Gastrocnemius medialis (tissue), 4 donors: ENCODE data around the gene IFNGR2. TPM values are rescaled to one million over a fixed set of nuclear protein-coding genes. Genes with fewer than 3 reads are reported as not detected.

ENCODE experiments used
- ATAC-seq, 2 donors: fragments of 150-250 bp; one replicate each; pipeline ENCODE4 v1.9.1; 2016
- DNase-seq, 2 donors: peaks; one replicate each; pipeline ENCODE4 v3.0.0-alpha.2; 2019
- H3K27ac ChIP-seq, 4 donors: fragments of 200-600 bp; sonication (generic); 1 replicate in 1 of 4; 2 replicates in 3 of 4; pipeline ENCODE4 v1.5.1; 2016 to 2018; ENCODE audit warnings: mild to moderate bottlenecking in 2 of 4, moderate library complexity in 1 of 4
- H3K27me3 ChIP-seq, 3 donors: fragments of 200-600 bp; sonication (generic) in 2 of 3; 1 replicate in 1 of 3; 2 replicates in 2 of 3; pipeline versions ENCODE4 v1.5.1 to v1.6.0; 2016 to 2019; ENCODE audit warnings: mild to moderate bottlenecking in 1 of 3, moderate library complexity in 1 of 3
- H3K36me3 ChIP-seq, 2 donors: fragments of 200-600 bp; sonication (generic) in 1 of 2; one replicate each; pipeline ENCODE4 v1.5.1; 2017 to 2018
- H3K4me1 ChIP-seq, 2 donors: fragments of 200-600 bp; sonication (generic) in 1 of 2; one replicate each; pipeline ENCODE4 v1.5.1; 2016 to 2017; ENCODE audit warnings: mild to moderate bottlenecking in 2 of 2
- H3K4me3 ChIP-seq, 4 donors: fragments of 200-600 bp; sonication (generic) in 3 of 4; 1 replicate in 1 of 4; 2 replicates in 3 of 4; pipeline ENCODE4 v1.5.1; 2016 to 2019; ENCODE audit warnings: mild to moderate bottlenecking in 2 of 4
- H3K9me3 ChIP-seq, 3 donors: fragments of 200-600 bp; sonication (generic) in 2 of 3; 1 replicate in 1 of 3; 2 replicates in 2 of 3; pipeline ENCODE4 v1.5.1; 2016 to 2019
- CTCF ChIP-seq, 5 experiments: fragments of 450-650 bp in 3 of 5; fragments of 200-600 bp in 2 of 5; sonication (generic) in 2 of 5; IDR thresholded peaks in 4 of 5; conservative IDR thresholded peaks in 1 of 5; 1 replicate in 4 of 5; 2 replicates in 1 of 5; pipeline ENCODE4 v1.5.1; 2016 to 2019; ENCODE audit warnings: antibody characterized with exemption in 5 of 5, mild to moderate bottlenecking in 3 of 5, moderate library complexity in 3 of 5
- POLR2A ChIP-seq, 2 donors: fragments of 450-650 bp; IDR thresholded peaks; one replicate each; pipeline ENCODE4 v1.6.1; 2017; ENCODE audit warnings: antibody characterized with exemption in 2 of 2, mild to moderate bottlenecking in 2 of 2, moderate library complexity in 2 of 2
- in situ Hi-C, 4 donors: fragments of 200-750 bp; cut with MboI; loops; one replicate each; pipeline versions ENCODE4 v1.15.0 to v1.8.0; 2017; ENCODE audit warnings: low sequenced_read_pairs in 4 of 4
- intact Hi-C: fragments of 100-400 bp; cut with DNase I; formaldehyde crosslinking; loops from one replicate; pipeline ENCODE4 v1.15.1; 2023; ENCODE audit warnings: low total_unique reads
- total RNA-seq, 4 donors: library from RNA; depleted of rRNA; stranded (reverse); fragments of >200 nt; gene quantifications; one replicate each; pipeline versions ENCODE4 v1.1.0 to v1.2.3, GENCODE V29; 2016

IFNGR2 gene
- total RNA-seq, 4 donors from 2014 or later, result 13.9 to 27.6 (median 24.2) TPM

GRCh38 chr21:33430858-33431257 is 27.6 kb downstream of the IFNGR2 start:
- peaks cover 0 to 65% of the 10 kb centered on the region in 2 donors for H3K36me3 ChIP-seq
- no peak for DNase-seq
- H3K27me3 ChIP-seq, result no peaks in the 10 kb centered on the region
- TF ChIP-seq CTCF (IDR thresholded peaks at IDR 0.05 in 4 of 5, conservative IDR thresholded peaks at IDR 0.05 in 1 of 5) (no peak), POLR2A (IDR thresholded peaks at IDR 0.05) (no peak)
- intact Hi-C loops (loop anchor here (10.0 kb wide), 1 partner anchor 46 kb away; no protein-coding TSS in a partner anchor), in situ Hi-C loops (loop anchor here in 2 of 4 donors (25.0 kb wide), 2 partner anchors 94 to 494 kb away; no protein-coding TSS in a partner anchor)
- H3K4me1 ChIP-seq, result peaks cover 14 to 16% of the 10 kb centered on the region in 2 donors
- H3K4me3 ChIP-seq, result no peak overlapping the region
- no peak for ATAC-seq
- H3K9me3 ChIP-seq, result no peaks in the 10 kb centered on the region
- peak overlapping the region in 1 of 4 donors; percentile 36 for H3K27ac ChIP-seq

DNA sequence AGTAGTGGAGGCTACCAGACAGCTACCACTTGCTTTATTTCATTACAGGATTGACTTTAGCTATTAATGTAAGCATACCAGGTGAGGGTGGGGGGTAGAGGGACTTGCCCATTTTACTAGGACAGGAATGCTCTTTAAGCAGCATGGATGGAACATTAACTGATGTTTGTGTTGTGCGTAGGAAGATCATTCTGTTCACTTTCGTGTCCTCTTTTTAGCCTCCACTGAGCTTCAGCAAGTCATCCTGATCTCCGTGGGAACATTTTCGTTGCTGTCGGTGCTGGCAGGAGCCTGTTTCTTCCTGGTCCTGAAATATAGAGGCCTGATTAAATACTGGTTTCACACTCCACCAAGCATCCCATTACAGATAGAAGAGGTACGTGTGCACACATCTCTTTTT is 29.3 kb downstream of the IFNGR2 start:
- Histone ChIP-seq H3K4me1 (peaks cover 14 to 16% of the 10 kb centered on the region in 2 donors), H3K27ac (peak overlapping the region in 2 of 4 donors; percentile 70 to 90), H3K9me3 (no peaks in the 10 kb centered on the region), H3K4me3 (no peak overlapping the region), H3K36me3 (peaks cover 0 to 68% of the 10 kb centered on the region in 2 donors), H3K27me3 (no peaks in the 10 kb centered on the region)
- TF ChIP-seq CTCF (IDR thresholded peaks at IDR 0.05 in 4 of 5, conservative IDR thresholded peaks at IDR 0.05 in 1 of 5), result no peak
- no peak for TF ChIP-seq POLR2A (IDR thresholded peaks at IDR 0.05)
- no peak for ATAC-seq
- DNase-seq, result no peak
- in situ Hi-C loops (loop anchor here in 2 of 4 donors (25.0 kb wide), 2 partner anchors 95 to 495 kb away; no protein-coding TSS in a partner anchor), intact Hi-C loops (loop anchor here (10.0 kb wide), 1 partner anchor 48 kb away; no protein-coding TSS in a partner anchor)

GRCh38 chr21:33433001-33433400 is 29.8 kb downstream of the IFNGR2 start:
- in situ Hi-C loops, result loop anchor here in 2 of 4 donors (25.0 kb wide), 2 partner anchors 96 to 496 kb away; no protein-coding TSS in a partner anchor
- no peak for ATAC-seq
- H3K27ac ChIP-seq, result peak overlapping the region; percentile 70 to 90 (median 86)

GRCh38 chr21:33433425-33434114 is 30.4 kb downstream of the IFNGR2 start:
- Histone ChIP-seq H3K9me3 (no peaks in the 10 kb centered on the region), H3K27ac (peak overlapping the region; percentile 70 to 90 (median 86)), H3K4me1 (peaks cover 14 to 16% of the 10 kb centered on the region in 2 donors), H3K4me3 (no peak overlapping the region), H3K27me3 (no peaks in the 10 kb centered on the region), H3K36me3 (peaks cover 0 to 78% of the 10 kb centered on the region in 2 donors)
- TF ChIP-seq CTCF (IDR thresholded peaks at IDR 0.05 in 4 of 5, conservative IDR thresholded peaks at IDR 0.05 in 1 of 5), result no peak
- TF ChIP-seq POLR2A (IDR thresholded peaks at IDR 0.05), result no peak
- ATAC-seq, result no peak
- in situ Hi-C loops (loop anchor here in 2 of 4 donors (25.0 kb wide), 2 partner anchors 96 to 496 kb away; no protein-coding TSS in a partner anchor), intact Hi-C loops (loop anchor here (10.0 kb wide), 1 partner anchor 49 kb away; no protein-coding TSS in a partner anchor)
- no peak for DNase-seq

More at GRCh38 chr21:33433001-33433400, 29.8 kb downstream of the IFNGR2 start:
- H3K27me3 ChIP-seq, result no peaks in the 10 kb centered on the region
- no peak overlapping the region for H3K4me3 ChIP-seq
- no peak for TF ChIP-seq POLR2A (IDR thresholded peaks at IDR 0.05)
- H3K9me3 ChIP-seq, result no peaks in the 10 kb centered on the region
- intact Hi-C loops, result loop anchor here (10.0 kb wide), 1 partner anchor 48 kb away; no protein-coding TSS in a partner anchor
- peaks cover 0 to 72% of the 10 kb centered on the region in 2 donors for H3K36me3 ChIP-seq
- H3K4me1 ChIP-seq, result peaks cover 14 to 16% of the 10 kb centered on the region in 2 donors
- DNase-seq, result no peak
